Superior temporal gyrus (tissue), 1 donor: ENCODE results near the gene TLX2.

ENCODE experiments used
- DNase-seq: peaks from one replicate; pipeline ENCODE4 v3.0.0-alpha.2; 2016; ENCODE audit errors: extremely low spot score

Gene TLX2

DNA sequence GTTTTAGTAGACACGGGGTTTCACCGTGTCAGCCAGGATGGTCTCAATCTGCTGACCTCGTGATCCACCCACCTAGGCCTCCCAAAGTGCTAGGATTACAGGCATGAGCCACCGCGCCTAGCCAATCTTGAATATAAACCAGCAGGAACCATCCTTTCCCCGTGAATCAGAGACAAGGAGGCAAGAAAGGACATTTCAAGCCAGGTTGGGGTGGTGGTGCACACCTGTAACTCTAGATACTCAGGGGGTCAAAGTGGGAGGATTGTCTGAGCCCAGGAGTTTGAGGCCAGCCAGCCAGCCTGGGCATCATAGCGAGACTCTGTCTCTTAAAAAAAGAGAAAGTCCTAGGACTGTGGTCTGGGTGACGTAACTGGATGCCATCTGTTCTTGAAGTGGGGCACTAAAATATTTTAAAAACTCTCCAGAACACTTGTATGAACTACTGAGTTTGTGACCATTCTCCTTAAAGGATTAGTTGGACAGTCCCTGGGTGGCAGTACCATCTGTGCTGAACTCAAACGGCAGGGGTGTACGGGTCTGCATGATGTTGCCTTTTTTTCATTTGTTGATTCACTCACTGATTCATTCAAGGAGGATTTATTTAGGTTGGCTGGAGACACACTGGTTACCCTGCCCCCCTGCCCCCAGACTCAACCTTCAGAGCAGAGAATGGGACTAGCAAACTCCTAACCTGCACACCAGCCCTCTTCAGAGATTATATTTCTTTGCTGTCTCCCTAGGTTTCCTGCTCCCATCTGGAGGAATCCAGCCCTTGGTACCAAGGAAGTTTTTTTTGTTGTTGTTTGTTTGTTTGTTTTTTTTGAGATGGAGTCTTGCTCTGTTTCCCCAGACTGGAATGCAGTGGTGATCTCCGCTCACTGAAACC, 2.9 kb upstream of the TLX2 start:
- DNase-seq = no peak

DNA sequence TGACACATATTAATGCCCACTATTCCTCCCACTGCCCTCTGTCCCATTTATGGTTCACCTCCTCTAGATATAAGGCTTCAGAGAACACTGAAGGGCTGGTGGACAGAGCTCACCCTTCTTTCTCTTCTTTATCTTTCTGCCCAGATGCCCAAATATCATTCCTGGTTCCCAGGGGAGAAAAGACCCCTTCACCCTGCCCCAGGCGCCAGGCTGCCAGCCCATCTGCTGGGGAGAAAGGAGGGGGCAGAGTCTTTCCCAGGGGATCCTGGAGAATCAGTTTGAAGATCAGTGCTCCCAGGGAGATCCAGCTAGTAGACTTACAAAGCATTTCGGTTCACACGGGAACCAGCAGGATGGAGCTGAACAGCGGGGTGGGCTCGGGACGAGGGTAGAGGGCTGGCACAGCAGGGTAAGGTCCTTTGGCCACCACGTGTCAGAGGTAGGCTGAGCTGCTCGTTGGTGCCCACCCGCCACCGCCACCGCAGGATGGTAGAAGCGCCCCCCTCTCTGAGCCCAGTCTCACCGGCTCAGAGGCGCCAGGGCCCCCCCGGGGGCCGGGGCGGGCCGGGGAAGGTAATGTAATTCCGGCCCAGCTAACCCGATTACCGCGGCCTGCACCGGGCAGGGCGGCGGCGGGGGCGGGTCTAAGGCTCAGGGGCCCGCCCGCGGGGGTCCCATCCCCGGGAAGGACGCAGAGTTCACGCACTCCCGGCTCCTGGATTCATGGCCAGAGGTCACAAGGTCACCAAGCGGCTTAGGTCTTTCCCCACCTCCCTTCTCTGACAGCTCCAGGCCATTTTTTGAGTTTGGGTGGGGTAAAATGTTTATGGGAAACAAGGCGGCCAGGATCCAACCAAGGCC, 1.3 kb upstream of the TLX2 start:
- DNase-seq = no peak

DNA sequence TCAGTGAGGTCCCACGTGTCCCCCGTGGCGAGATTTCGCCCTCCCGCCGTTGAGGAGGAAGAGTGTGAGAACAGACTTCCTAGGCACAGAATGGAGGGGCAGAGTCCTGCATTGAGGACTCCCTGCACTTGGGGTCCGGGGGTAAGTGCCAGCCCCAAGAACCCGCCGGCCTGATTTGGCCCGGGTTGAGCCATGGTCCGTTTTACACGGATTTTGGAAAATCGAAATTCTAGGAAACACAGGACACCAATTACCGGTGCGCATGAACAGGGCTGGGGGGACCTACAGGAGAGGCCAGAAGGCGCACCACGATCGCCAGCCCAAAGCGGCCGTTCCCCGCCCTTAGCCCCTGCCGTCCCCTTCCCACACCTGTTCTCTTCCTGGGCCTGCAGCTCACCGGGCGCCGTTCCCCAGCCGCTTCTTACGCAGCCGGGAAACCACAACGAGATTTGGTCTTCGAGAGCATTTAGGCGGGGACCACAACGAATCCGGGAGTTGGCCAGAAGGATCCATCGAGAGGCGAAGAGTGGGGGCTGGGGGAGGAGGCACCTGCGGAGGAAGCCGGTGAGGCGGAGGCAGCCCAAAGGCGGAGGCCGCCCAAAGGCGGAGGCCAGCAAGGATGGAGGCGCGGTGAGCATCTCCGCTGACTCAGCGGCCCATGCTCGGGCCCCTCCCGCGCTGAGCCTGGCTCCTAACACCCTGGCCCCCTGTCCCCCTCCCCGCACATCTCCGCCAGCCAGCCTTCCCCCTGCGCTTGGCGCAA, 464 bp upstream of the TLX2 start:
- DNase-seq = no peak

DNA sequence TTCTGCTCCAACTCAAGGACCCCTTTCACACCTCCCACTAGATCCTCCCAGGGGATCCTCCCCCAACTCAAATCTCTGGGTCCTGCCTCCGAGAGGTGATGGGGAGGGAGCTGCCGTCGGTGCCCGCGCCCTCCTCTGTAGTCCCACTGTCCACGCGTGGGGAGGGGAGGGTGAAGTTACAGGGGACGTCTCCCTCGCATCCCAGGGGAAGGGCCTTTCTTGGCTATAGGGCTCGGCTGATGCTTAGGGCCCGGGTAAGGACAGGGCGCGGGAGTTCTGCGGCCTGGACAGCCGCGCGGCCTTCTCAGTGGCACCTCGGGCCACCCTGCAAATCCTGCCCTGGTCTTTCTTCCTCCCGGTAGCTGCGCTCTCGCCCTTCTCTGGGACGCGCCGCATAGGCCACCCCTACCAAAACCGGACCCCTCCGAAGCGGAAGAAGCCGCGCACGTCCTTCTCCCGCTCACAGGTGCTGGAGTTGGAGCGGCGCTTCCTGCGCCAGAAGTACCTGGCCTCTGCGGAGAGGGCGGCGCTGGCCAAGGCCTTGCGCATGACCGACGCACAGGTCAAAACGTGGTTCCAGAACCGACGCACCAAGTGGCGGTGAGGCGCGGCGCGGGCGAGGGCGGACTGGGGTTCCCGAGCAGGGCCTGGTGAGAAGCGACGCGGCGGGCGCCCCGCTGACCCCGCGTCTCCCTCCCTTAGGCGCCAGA, 1.2 kb downstream of the TLX2 start:
- no peak for DNase-seq

DNA sequence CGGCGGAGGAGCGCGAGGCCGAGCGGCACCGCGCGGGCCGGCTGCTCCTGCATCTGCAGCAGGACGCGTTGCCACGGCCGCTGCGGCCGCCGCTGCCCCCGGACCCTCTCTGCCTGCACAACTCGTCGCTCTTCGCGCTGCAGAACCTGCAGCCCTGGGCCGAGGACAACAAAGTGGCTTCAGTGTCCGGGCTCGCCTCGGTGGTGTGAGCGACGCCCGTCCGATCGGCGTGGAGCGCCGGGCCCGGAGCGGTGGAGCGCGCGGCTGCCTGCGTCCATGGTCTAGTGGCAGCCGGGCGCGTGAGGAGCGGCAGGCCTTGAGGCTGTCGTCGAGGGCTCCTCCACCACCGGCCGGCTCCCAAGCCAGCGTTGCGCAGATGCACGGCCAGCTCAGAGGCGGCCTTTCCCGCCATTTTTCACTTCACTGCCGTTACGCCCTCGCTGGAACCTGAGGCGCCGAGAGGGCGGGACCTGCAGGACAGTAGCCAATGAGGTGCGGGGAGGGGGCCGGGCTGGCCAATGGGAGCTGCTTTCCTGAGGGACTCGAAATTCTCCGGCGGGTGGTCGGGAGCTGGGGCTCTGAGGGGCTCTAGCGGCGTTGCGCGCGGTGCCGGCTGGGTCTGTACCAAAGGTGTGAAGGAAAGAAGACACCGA, 1.9 kb downstream of the TLX2 start:
- DNase-seq = no peak

DNA sequence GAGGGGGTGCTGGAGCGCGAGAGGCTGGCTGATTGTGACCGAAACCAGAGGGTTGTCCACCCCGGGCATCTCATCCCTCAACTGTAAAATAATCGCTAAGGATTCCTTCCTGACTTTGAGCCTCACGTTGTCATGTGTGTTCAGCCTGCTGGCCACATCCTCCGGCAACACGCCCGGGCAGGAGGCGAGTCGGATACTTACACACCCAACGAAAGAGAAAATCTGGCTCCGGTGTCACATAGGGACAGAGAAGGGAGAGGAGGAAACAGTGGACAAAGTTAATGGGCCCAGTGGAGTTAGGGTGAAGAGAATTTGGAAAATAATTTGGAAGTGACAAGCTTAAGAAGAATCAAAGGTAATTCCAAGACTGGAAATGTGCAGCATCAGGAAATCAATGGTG, 2.4 kb downstream of the TLX2 start:
- DNase-seq = no peak

DNA sequence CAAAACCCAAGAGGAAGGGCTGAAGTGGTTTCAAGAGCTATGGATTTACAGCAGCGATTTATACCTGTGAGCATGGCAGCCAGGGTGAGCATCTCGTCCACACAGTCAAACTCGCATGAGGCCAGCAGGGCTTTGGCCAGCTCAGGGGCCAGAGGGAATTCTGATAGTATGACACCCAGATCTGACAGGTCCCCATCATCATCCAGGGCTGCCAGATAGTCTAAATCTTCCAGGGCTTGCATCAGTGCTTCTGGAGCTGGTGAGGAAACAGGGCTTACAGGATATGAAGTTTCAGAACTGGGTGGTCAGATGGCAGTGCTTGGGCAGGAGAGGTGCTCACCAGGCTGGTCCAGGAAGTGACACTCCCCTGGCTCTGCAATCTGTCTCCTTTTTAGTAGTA, 8.3 kb downstream of the TLX2 start:
- DNase-seq = no peak

DNA sequence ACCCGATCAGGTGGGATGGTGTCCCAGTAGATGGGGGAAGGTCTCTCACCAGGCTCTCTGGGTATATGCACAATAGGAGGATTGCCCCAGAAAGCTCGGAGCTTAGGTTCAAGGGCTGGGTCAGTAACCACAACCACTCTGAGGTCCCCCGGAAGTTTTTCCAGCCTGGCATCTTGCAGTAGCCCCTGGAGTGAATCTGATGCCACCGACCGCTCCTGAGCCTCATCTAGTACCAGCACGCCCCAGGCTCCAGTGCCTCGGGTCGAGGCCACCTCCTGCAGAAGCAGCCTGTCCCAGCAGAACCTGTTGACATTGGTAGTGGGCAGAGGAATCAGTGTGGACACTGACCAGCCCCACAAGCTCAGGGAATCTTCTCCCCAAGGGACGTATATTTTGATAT, 9.8 kb downstream of the TLX2 start:
- DNase-seq = no peak

DNA sequence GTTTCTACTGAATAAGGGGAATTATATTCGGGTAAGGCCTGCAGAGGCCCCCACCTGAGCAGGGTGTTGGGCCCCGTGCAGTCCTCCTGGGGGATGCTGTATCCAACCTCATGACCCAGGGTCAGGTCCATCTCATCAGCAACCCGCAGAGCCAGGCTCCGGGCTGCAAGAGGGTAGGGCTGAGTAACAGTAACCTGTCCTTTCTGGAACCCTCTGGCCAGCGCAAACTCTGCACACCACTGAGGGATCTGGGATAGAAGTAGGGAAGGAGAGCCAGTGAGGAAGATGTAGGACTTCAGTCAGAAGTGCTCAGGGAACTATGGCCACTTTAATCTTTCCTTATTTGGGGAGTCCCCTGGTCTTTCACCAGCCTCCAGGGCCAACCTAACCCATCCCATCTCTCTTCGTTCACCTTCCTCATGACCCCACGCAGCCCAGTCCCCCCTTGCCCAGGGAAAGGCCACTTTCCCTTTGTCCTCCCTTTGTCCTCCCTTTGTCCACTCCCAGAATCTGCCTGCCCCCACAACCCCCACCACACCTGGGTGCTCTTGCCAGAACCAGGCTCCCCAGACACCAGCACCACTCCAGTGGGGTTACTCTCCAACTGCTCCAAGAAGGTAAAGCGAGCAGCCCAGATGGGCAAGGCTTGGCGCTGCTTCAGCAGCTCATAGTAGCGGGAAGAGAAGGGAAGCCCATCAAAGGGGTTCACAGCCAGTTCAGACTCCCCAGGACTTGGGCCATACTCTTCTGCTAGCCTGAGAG, 10.9 kb downstream of the TLX2 start:
- DNase-seq = no peak

DNA sequence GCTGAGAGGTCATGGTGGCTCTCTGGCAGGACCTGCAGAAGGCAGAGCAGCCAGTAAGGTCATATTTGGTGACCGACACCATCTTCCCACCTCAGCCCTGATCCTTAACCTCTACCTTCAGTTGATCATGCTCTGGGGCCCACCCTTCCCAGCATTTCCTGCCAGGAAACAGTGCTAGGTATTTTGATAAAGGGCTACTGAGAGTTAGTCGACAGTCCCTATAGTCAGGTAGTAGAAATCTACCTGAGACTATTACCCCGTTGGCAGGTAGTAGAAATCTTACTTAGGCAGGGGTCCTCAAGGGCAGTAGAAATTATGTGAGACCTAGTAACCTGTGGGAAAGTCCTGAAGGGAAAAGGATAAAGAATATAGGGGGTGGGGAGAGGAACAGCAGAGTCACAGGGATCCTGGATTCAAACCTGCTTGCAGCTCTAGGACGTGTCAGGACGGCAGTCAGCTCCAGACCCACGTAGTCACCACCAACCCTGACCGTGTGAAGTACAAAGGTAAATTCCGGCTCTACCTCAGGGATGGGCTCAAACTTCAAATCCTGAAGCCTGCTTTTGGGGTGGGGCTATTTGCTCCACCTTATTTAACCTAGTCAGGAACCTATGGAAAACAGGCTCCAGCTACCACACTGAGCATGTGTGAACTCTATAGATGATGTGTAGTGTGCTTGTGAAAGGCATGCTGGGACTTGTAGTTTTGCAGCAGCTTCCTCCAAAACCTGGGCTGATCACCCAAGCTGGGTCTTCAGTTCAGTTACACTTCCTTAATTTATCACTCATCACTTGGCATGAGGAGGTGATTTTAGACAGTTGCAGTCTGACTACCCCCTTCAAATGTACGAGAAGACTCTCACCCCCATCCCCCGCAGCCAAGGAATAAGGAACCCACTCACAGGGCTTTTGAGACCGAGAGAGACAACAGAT, 11.7 kb downstream of the TLX2 start, which contains the start of gene DQX1:
Gene DQX1, minus strand, starts transcription at position 515 of the 932 bp plus-strand sequence. Its CDS starts 502 bp downstream, at position 13.
- DNase-seq = no peak

DNA sequence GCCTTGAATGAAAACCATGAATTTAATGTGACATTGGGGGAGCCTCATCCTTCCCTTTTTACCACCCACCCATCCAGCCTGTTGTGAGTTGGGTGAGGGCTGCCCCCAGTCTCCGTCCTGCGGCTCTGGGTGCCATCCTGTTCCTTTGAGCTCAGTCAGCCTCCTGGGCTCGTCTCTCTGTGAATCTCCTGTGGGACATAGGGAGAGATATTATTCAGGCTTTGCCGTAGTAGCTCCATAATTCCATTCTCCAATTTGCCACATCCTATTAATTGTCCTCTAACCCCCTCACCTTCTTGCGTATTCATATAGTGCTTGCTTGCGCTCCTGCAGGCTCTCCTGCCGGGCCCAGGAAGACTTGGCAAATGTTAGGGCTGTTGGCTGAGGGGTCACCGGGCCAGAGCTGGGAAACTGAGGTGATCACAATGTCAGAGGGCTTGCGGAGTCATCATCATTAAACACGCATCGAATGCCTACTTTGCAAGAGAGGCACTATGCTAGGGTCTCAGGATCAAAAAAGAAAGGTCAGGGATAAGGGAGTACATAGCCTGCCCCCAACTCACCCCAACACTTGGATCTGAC, 12.5 kb downstream of the TLX2 start:
- DNase-seq = no peak

DNA sequence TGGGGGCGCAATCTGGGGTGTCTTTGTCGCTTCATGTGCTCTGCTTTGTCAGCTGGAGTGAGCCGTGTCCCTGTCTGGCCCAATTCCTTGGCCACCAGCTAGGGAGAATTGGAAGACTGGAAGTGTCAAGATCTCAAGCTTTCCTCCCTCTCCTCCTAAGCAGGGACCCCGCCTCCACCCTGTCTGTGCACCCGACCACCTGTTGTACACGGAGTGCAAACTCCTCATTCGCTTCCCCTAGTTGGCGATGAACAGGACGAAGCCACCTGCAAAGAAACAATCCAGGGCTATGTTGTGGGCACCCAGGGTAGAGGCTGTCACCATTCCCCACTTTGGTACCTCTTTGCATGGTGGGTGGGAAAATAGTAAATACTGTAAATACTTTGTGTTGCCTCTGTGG, 13.5 kb downstream of the TLX2 start:
- no peak for DNase-seq

DNA sequence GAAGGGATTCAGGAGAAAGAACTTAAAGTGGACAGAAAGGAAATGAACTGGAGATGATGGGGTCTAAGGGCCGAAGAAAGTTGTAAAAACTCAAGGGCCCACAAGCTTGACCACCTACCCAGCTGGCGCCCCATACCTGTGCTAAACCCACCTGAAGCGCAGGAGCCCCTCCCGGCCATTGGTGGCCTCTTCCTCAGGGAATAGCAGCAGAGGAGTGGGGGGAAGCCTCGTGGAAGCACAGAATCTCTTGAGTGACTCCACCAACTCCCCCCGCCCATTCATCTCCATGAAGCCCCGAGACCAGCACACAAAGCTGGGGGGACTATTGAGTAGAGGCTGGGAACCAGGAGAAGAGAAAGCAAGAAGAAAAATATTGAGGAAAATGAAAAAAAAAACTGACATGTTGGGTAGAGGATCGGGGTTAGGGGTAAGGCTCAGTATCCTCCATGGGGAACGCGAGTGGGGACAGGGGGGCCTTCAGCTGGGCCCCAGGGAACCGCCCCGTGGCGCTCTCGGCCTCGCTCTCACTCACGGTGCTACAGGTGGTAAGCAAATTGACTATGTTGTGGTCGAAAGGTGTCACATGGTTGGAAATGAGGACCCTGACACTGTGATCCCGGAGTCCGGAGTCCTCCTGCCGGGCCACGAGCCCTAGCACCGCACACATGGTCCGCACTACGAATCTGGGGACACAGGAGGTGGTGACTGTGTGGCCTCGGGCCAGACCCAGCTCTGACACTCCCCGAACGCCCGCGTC, 14.5 kb downstream of the TLX2 start:
- no peak for DNase-seq

DNA sequence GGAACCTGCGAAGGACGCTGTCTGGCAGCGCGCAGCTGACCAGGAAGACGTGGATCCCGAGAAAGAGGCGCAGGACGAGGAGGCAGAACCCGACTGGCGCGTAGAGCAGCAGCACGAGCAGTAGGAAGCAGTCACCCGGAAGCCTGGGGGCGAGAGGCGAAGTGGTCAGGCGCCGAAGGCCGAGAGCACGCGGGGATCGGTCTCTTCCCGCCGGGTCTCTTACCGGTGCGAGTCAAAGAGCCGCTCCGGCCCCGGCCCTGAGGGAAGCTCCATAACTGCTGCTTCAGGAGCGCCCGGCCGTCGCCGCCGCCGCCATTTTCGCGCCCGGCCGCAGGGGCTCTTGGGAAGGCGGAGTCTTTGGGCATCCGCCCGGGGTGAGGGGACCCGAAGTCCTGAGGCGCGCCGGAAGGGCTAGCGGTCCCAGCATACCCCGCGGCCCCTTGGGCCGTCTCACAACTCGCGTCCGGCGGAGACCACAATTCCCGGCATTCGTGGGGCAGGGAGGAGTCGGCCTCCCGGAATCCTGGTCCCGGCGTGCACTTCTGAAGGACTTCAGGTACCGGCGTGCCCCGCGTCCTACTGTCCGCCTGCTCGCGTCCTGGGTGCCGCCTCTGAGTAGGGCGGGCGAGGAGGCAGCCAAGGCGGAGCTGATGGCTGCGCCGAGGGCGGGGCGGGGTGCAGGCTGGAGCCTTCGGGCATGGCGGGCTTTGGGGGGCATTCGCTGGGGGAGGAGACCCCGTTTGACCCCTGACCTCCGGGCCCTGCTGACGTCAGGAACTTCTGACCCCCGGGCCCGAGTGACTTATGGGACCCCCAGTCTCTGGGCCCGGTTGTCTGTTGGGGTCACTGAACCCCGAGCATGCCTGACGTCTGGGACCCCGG, 15.3 kb downstream of the TLX2 start, which contains the start of the genes AUP1 and HTRA2:
Gene AUP1, minus strand, starts transcription at position 350 of the 882 bp plus-strand sequence. Its CDS starts 77 bp downstream, at position 273.
Gene HTRA2, plus strand, starts transcription at position 577 of the 882 bp plus-strand sequence. Its CDS starts 74 bp downstream, at position 651.
- peak; percentile 99 for DNase-seq

DNA sequence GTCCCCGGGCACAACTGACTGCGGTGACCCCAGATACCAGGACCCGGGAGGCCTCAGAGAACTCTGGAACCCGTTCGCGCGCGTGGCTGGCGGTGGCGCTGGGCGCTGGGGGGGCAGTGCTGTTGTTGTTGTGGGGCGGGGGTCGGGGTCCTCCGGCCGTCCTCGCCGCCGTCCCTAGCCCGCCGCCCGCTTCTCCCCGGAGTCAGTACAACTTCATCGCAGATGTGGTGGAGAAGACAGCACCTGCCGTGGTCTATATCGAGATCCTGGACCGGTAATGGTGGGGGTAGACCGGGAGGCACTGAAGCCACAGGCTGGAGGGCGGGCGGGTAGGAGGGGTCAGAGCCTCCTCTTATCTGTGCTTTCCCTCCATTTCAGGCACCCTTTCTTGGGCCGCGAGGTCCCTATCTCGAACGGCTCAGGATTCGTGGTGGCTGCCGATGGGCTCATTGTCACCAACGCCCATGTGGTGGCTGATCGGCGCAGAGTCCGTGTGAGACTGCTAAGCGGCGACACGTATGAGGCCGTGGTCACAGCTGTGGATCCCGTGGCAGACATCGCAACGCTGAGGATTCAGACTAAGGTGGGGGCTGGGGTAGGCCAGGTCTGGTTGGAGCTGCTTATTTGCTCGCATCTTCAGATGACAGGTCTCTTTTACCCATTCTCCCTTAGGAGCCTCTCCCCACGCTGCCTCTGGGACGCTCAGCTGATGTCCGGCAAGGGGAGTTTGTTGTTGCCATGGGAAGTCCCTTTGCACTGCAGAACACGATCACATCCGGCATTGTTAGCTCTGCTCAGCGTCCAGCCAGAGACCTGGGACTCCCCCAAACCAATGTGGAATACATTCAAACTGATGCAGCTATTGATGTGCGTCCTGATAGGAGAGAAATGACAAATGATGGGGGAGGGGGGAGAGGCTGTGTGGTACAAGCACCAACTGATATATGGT, 16.3 kb downstream of the TLX2 start:
- no peak for DNase-seq
